Sigmoid colon (tissue), 7 donors: ENCODE measurements around the gene FNTB. TPM values are rescaled to one million over a fixed set of nuclear protein-coding genes. Genes with fewer than 3 reads are reported as not detected.

ENCODE experiments used
- DNase-seq: peaks from one replicate; pipeline ENCODE4 v3.0.0-alpha.2; 2019
- H3K27ac ChIP-seq, 4 donors: fragments of 200-600 bp; sonication (generic); one replicate each; pipeline ENCODE4 v1.5.1; 2016 to 2019; ENCODE audit warnings: mild to moderate bottlenecking in 1 of 4
- H3K27me3 ChIP-seq, 3 donors: fragments of 200-600 bp; sonication (generic); one replicate each; pipeline ENCODE4 v1.5.1; 2019; ENCODE audit warnings: mild to moderate bottlenecking in 1 of 3
- H3K36me3 ChIP-seq, 4 donors: fragments of 200-600 bp; sonication (generic); one replicate each; pipeline ENCODE4 v1.5.1; 2016 to 2019
- H3K4me1 ChIP-seq, 4 donors: fragments of 200-600 bp; sonication (generic); one replicate each; pipeline ENCODE4 v1.5.1; 2017 to 2019
- H3K4me3 ChIP-seq, 4 donors: fragments of 200-600 bp; sonication (generic); one replicate each; pipeline ENCODE4 v1.5.1; 2017 to 2019; ENCODE audit warnings: mild to moderate bottlenecking in 2 of 4, moderate library complexity in 1 of 4
- H3K9me3 ChIP-seq, 4 donors: fragments of 200-600 bp in 3 of 4; sonication (generic) in 3 of 4; one replicate each; pipeline versions ENCODE4 v1.5.1 to v1.6.1; 2013 to 2019
- CTCF ChIP-seq, 4 experiments: fragments of 450-650 bp in 3 of 4; fragments of 200-600 bp in 1 of 4; IDR thresholded peaks; one replicate each; pipeline ENCODE4 v1.5.1; 2016 to 2019; ENCODE audit warnings: antibody characterized with exemption in 4 of 4, mild to moderate bottlenecking in 3 of 4, moderate library complexity in 2 of 4
- EP300 ChIP-seq, 4 donors: sonication (generic); formaldehyde crosslinking; IDR thresholded peaks; one replicate each; pipeline ENCODE4 v1.6.1; 2017; ENCODE audit warnings: antibody characterized with exemption in 4 of 4
- POLR2A ChIP-seq, 2 donors: fragments of 450-650 bp; IDR thresholded peaks; one replicate each; pipeline ENCODE4 v1.6.1; 2016; ENCODE audit warnings: antibody characterized with exemption in 2 of 2, mild to moderate bottlenecking in 2 of 2, moderate library complexity in 2 of 2
- POLR2AphosphoS5 ChIP-seq, 4 donors: sonication (generic); formaldehyde crosslinking; IDR thresholded peaks; one replicate each; pipeline ENCODE4 v1.6.1; 2017; ENCODE audit warnings: antibody characterized with exemption in 4 of 4
- WGBS, 2 donors: extraction: QIAGEN DNeasy Blood & Tissue Kit; methylation state at CpG; one replicate each; pipeline ENCODE4 v1.1.7; 2013; 5-methylcytosine and 5-hydroxymethylcytosine counted together
- intact Hi-C: fragments of 100-400 bp; cut with DNase I; formaldehyde crosslinking; loops from one replicate; pipeline ENCODE4 v1.15.1; 2023
- polyA plus RNA-seq, 3 donors: library from polyadenylated mRNA; stranded (reverse); fragments of 200-250 nt; gene quantifications; one replicate each; pipeline ENCODE4 v1.2.3, GENCODE V29; 2013
- total RNA-seq, 4 donors: library from RNA; depleted of rRNA; stranded (reverse); fragments of >200 nt; gene quantifications; one replicate each; pipeline ENCODE4 v1.1.0, GENCODE V29; 2016
- donor health status: healthy with polysubstance abuse.
- donor health status: Bipolar disorder and iron deficiency.
- donor health status: healthy.

FNTB gene
- total and polyA plus RNA-seq, 7 donors = 6.9 to 13.0 (median 10.7) TPM

GRCh38 chr14:64939817-64940190 is 46.9 kb upstream of the FNTB start:
- intact Hi-C loops = no loop called here
- Histone ChIP-seq H3K36me3 (peaks cover 0 to 34% (median 4%) of the 10 kb centered on the region in 4 donors), H3K27ac (no peak overlapping the region)

GRCh38 chr14:64940336-64940910 is 46.3 kb upstream of the FNTB start:
- intact Hi-C loops = no loop called here
- H3K4me3 ChIP-seq = no peak overlapping the region
- H3K27me3 ChIP-seq = no peaks in the 10 kb centered on the region
- peaks cover 0 to 34% (median 4%) of the 10 kb centered on the region in 4 donors for H3K36me3 ChIP-seq
- H3K27ac ChIP-seq = no peak overlapping the region
- TF ChIP-seq EP300 (IDR thresholded peaks at IDR 0.05) (no peak), POLR2A (IDR thresholded peaks at IDR 0.05) (no peak), CTCF (IDR thresholded peaks at IDR 0.05) (no peak), POLR2AphosphoS5 (IDR thresholded peaks at IDR 0.05) (no peak)
- H3K4me1 ChIP-seq = peaks cover 0 to 14% (median 8%) of the 10 kb centered on the region in 4 donors
- DNase-seq = no peak
- 20 to 73% methylated on average over 3 of the region's 3 CpGs for WGBS, 2 donors
- no peaks in the 10 kb centered on the region for H3K9me3 ChIP-seq

More at GRCh38 chr14:64939817-64940190, 46.9 kb upstream of the FNTB start:
- no peaks in the 10 kb centered on the region for H3K27me3 ChIP-seq
- H3K9me3 ChIP-seq = no peaks in the 10 kb centered on the region
- peaks cover 0 to 14% (median 8%) of the 10 kb centered on the region in 4 donors for H3K4me1 ChIP-seq
- no peak for DNase-seq
- 21 to 63% methylated on average over 3 of the region's 3 CpGs for WGBS, 2 donors
- H3K4me3 ChIP-seq = no peak overlapping the region
- TF ChIP-seq EP300 (IDR thresholded peaks at IDR 0.05) = no peak
- TF ChIP-seq POLR2AphosphoS5 (IDR thresholded peaks at IDR 0.05) = no peak
- no peak for TF ChIP-seq CTCF (IDR thresholded peaks at IDR 0.05)
- no peak for TF ChIP-seq POLR2A (IDR thresholded peaks at IDR 0.05)

GRCh38 chr14:64942531-64943111 is 44.1 kb upstream of the FNTB start, which contains the start of gene GPX2:
Gene GPX2, minus strand, starts transcription at chr14:64942745. Its CDS starts 19 bp downstream, at chr14:64942726.
- H3K27me3 ChIP-seq = no peaks in the 10 kb centered on the region
- DNase-seq = no peak
- WGBS, 2 donors = 21 to 76% methylated on average over 13 of the region's 13 CpGs
- H3K9me3 ChIP-seq = no peaks in the 10 kb centered on the region
- peaks cover 0 to 35% (median 4%) of the 10 kb centered on the region in 4 donors for H3K36me3 ChIP-seq
- TF ChIP-seq POLR2A (IDR thresholded peaks at IDR 0.05) = peak in 1 of 2 donors; percentile 47
- TF ChIP-seq CTCF (IDR thresholded peaks at IDR 0.05) = no peak
- no peak within 1 kb of the TSS for H3K27ac ChIP-seq
- H3K4me3 ChIP-seq = no peak within 1 kb of the TSS
- H3K4me1 ChIP-seq = peaks cover 0 to under 1% (median 0%) of the 10 kb centered on the region in 4 donors
- intact Hi-C loops = no loop called here

GRCh38 chr14:64943556-64943955 is 43.1 kb upstream of the FNTB start:
- no peak overlapping the region for H3K4me3 ChIP-seq
- H3K27ac ChIP-seq = no peak overlapping the region
- no peaks in the 10 kb centered on the region for H3K4me1 ChIP-seq
- no peak for TF ChIP-seq POLR2A (IDR thresholded peaks at IDR 0.05)
- no peak for TF ChIP-seq EP300 (IDR thresholded peaks at IDR 0.05)
- TF ChIP-seq POLR2AphosphoS5 (IDR thresholded peaks at IDR 0.05) = no peak
- TF ChIP-seq CTCF (IDR thresholded peaks at IDR 0.05) = no peak
- no peak for DNase-seq
- intact Hi-C loops = no loop called here
- no peaks in the 10 kb centered on the region for H3K9me3 ChIP-seq
- WGBS, 2 donors = 52 to 85% methylated on average over 6 of the region's 6 CpGs
- no peaks in the 10 kb centered on the region for H3K27me3 ChIP-seq
- peaks cover 0 to 44% (median 4%) of the 10 kb centered on the region in 4 donors for H3K36me3 ChIP-seq
